HG02588 (cell line): Measurements from ENCODE around the gene CSTPP1.

Experiments
- ATAC-seq: cut with Tn5 transposase; IDR thresholded peaks from one replicate; pipeline ENCODE4 v1.9.1; 2021; ENCODE audit warnings: mild to moderate bottlenecking, moderate library complexity; ENCODE audit not compliant: unreplicated experiment

CSTPP1 gene

GRCh38 chr11:46936138-46937110 lies at the start of gene CSTPP1:
CSTPP1 (plus strand) TSS chr11:46936761; CDS start chr11:46936806, 45 bp downstream.
- peak; percentile 95 for ATAC-seq

- ATAC-seq, result no peak
Observed at GRCh38 chr11:46888636-46889035, 47.9 kb upstream of the CSTPP1 start.

- no peak for ATAC-seq
Observed at GRCh38 chr11:46889251-46889650, 47.3 kb upstream of the CSTPP1 start.

- no peak for ATAC-seq
Observed at GRCh38 chr11:46889689-46890475, 46.7 kb upstream of the CSTPP1 start.

GRCh38 chr11:46890665-46891064 lies 45.9 kb upstream of the CSTPP1 start:
- ATAC-seq, result no peak

- no peak for ATAC-seq
Observed at GRCh38 chr11:46892109-46892508, 44.5 kb upstream of the CSTPP1 start.

GRCh38 chr11:46892838-46893237 lies 43.7 kb upstream of the CSTPP1 start:
- ATAC-seq, result no peak

- ATAC-seq, result no peak
Observed at GRCh38 chr11:46894506-46894905, 42.1 kb upstream of the CSTPP1 start.

GRCh38 chr11:46894961-46895360 lies 41.6 kb upstream of the CSTPP1 start:
- no peak for ATAC-seq

GRCh38 chr11:46895821-46896220 lies 40.7 kb upstream of the CSTPP1 start:
- ATAC-seq, result no peak

GRCh38 chr11:46896719-46897406 lies 39.7 kb upstream of the CSTPP1 start:
- no peak for ATAC-seq

- no peak for ATAC-seq
Observed at GRCh38 chr11:46898396-46899095, 38.0 kb upstream of the CSTPP1 start.

- ATAC-seq, result no peak
Observed at GRCh38 chr11:46899501-46900025, 37.0 kb upstream of the CSTPP1 start.

GRCh38 chr11:46900091-46900746 lies 36.3 kb upstream of the CSTPP1 start:
- no peak for ATAC-seq

GRCh38 chr11:46901156-46901555 lies 35.4 kb upstream of the CSTPP1 start:
- no peak for ATAC-seq

- ATAC-seq, result no peak
Observed at GRCh38 chr11:46902694-46903093, 33.9 kb upstream of the CSTPP1 start.

GRCh38 chr11:46903846-46904245 lies 32.7 kb upstream of the CSTPP1 start:
- ATAC-seq, result no peak

- no peak for ATAC-seq
Observed at GRCh38 chr11:46905806-46906205, 30.8 kb upstream of the CSTPP1 start.

GRCh38 chr11:46906609-46907041 lies 29.9 kb upstream of the CSTPP1 start:
- ATAC-seq, result no peak

GRCh38 chr11:46907606-46908005 lies 29.0 kb upstream of the CSTPP1 start:
- ATAC-seq, result no peak
